Stimulated activated CD8-positive, alpha-beta memory T cell treated with anti-CD3 and anti-CD28 coated beads, Interleukin-2, amount 100 ng/mL, for 1 hour (primary cell): ENCODE results near the gene CYBA.
"Not testable (repeated sequence)": the region's sequence is repeated elsewhere in the genome, so short reads cannot be mapped to it uniquely, and the experiment has no call there.

Experiments used
- DNase-seq, 2 donors: peaks; one replicate each; pipeline ENCODE4 v3.0.0-alpha.2; 2020; ENCODE audit warnings: low read depth in 2 of 2

Gene CYBA

DNA sequence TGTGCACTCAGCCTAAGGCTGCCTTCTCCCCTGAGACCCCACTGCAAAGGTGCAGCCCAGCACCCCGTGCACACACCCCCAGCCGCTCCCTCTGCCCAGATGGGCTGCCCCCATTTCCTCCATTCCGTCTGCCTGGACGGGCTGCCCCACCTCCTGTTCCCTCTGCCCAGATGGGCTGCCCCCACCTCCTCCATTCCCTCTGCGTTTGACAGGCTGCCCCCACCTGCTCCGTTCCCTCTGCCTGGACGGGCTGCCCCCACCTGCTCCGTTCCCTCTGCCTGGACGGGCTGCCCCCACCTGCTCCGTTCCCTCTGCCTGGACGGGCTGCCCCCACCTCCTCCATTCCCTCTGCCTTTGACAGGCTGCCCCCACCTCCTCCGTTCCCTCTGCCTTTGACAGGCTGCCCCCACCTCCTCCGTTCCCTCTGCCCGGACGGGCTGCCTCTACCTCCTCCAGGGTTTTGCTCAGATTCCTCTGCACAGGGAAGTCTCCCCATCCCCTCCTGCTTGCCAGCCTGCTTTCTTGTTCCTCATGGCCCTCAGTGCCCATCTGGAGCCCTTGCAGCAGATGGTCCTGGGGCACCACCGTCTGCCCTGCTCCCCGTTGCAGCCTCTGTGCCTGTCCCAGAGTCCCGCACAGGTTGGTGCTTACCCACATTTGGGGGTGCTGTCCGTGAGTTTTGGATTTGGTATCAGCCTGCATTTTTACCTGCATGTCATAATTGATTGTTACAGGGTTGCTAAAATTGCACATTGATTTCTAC is 35.9 kb downstream of the CYBA start:
- no peak for DNase-seq

DNA sequence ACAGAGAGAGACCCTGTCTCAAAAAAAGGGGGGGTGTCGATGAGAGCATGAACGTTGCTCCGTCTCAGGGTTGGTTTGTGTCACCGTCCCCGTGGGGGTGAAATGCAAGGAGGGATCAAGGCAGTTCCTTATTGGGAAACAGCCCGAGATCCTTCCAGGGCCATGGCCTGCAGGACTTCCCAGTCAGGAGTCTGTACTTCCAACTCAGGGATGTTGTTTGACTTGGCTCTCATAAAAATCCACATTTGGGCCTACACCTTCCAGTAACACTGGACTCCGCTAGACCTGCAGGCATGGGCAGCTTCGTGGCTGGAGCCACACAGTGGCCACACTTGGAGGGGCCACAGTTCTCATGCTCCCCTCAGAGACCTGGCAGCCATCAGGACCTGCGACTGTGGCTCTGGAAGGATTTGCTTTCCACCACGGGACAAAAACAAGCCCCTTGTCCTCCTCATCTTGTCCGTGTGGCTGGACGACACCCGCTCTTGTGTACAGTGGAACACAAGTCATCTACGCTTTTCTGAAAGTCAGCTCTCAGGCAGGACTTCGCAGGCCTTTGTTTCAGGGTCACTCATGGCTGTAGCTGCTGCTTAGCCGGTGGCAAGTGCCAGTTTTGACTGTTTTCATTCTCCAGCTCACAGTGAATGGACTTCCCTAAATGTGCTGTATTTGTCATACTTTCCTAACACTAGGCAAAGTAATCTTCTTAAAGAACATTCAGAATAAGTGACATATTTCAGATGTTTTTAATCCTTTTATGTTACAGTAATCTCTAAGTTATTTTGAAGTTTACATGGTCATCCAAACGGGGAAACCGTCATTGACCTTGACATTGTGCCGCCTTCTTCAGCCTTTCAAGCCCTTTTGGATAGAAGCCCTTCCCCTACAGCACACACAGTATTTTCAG is 36.7 kb downstream of the CYBA start:
- no peak for DNase-seq

DNA sequence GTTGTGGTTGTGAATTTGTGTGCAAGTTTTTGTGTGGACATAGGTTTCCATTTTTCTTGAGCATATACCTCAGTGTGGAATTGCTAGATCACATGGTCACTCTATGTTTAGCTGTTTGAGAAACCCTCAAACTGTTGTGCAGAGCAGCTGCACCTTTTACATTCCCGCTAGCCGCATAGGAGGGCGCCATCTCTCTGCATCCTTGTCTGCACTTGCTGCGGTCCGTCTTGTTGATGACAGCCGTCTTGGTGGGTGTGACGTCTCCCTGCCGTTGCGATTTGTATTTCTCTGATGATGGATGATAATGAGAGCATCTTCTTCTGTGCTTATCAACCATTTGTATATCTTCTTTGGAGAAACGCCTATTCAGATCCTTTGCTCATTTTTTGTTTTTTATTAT is 37.6 kb downstream of the CYBA start:
- DNase-seq = no peak

DNA sequence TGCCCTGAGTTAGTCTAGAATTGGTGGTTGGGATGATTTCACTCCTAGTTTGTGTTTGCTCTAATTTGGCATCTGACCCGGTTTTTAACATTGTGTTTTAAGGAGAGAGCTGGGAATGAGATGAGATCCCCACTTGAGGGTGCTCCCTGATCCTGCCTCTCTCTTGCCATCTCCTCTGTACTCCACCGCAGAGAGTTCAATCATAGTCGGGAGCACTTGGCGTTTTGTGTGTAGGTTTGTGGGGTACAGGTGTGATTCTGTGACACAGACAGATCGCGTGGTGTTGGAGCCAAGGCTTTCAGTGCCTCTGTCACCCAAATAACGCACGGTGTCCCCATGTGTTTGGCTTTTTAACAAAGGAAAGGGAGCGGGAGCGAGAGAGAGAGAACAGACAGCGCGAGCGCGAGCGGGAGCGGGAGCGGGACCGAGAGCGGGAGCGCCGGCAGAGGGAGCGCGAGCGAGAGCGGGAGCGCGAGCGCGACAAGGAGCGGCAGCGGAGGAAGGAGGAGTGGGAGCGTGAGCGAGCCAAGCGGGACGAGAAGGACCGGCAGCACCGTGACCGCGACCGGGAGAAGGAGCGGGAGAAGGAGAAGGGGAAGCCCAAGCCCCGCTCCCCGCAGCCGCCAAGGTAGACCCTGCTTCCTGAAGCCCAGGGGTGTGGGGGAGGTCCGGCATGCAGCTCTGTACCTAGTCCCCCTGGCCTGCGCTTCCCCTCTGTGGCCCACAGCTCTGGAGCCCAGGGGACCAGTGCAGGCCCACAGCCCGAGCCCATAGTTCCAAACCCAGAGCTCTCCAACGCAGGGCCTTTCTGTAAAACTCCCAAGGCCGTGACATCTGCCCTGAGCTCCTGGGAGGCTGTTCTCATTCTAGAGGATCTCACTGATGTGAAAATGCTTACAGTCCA is 39.7 kb downstream of the CYBA start:
- DNase-seq = no peak

DNA sequence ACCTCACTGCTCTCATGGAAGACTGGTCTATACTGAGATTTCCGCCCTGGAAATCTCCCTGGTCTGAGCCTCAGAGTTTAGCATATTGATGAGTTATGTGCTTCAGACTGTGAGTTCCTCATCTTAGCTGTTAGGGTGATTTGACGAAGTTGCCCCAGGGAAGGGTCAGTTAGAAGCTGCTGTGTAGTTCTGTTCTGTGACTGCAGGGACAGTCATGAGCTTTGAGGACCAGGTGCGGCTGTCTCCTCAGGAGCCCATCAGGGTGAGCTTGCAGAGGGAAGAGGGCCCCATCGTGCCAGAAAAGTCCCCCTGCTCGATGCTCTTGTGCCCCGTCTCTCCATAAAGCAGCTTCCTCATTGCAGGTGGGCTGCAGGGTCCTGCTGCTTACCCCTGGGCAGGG is 40.8 kb downstream of the CYBA start:
- DNase-seq = no peak

DNA sequence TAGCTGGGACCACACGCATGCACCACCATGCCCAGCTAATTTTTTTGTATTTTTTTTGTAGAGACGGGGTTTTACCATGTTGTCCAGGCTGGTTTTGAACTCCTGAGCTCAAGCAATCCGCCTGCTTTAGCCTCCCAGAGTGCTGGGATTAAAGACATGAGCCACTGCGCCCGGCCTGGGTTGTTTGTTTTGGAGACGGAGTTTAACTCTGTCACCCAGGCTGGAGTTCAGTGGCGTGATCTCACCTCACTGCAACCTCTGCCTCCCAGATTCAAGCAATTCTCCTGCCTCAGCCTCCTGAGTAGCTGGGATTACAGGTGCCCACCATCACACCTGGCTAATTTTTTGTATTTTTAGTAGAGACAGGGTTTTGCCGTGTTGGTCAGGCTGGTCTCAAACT is 41.4 kb downstream of the CYBA start:
- DNase-seq = not testable (repeated sequence)

DNA sequence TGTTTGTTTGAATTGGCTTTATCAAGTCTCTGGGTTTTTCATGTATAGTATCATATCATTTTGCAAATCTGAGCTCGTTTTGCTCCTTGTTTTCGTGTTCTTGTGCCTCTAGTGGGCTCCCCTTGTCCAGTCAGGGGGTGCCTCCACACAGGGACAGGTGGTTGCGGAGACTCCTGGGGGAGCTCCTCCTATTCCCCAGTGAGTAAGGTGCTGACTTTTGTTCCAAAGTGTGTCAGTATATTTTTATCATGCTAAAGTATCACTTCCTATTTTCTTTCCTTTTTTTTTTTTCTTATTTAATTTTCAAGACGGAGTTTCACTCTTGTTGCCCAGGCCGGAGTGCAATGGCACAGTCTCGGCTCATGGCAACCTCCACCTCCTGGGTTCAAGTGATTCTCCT is 42.8 kb downstream of the CYBA start:
- DNase-seq = no peak

DNA sequence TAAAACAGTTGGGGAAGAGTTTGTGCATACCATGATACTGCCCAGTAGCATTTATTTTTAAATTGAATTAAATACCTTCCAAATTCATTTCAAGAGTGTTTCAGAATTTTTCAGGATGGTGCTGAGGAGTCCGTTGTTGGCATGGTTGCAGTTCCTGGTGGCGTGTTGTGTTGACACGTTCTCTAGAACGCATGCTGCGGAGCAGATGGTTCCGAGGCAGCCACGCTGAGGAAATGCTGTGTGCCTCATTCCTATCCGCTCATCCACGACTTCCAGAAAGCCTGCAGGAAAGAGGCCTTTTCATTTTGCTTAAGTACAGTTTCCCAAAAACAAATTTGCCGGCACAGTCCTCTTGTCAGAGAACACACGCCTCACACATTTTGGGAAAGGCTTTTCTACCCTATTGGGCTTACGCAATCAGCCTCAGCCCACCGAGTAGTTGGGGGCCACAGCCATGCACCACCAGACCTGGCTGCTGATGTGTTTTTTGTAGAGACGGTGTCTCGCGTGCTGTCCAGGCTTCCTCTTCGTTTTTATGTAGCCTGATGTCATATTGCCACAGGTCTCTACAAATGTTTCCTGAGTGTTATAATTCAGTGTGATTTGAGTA is 44.6 kb downstream of the CYBA start:
- no peak for DNase-seq

DNA sequence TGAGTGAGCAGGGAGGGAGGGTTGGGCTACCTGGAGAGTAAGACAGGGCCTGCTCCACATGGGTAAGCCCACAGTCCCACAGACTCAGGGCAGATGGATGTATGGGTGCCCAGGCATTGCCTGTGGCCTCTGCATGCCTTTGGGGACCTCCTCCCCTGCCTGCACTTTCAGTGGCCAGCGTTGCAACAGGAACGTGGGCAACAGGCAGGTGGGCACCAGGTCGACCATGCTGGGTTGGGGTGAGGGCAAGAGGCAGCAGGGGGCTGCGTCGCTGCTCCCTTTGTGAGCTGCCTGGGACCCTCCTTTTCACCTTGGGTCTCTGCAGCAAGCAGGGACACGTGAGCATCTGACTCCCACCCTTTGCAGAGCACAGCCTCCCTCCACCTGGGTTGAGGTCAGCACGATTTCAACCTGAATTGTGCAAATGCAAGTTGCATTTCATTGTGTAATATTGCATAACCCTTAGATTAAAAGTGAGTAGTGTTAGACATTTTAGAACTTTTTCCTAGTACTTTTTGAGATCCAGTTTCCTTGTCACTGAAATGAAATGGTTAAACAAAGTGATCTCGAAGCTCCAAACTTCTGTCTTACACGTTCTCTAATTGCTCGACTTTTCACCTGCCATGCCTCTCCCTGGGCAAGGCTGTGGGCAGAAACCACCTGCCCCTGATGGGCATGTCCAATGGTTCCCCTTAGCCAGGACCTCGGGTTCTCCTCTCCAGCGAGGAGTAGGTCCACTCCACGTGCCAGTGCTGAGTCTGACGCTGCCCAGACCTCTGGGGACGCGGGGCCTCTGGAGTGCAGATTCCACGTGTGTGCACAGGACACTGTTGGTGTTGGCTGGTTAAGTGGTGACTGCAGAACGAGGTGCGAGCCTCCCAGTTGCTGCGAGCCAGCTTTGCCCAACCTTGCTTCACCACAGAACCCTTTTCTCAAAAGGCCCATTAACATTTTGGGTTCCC is 45.4 kb downstream of the CYBA start:
- DNase-seq = no peak

DNA sequence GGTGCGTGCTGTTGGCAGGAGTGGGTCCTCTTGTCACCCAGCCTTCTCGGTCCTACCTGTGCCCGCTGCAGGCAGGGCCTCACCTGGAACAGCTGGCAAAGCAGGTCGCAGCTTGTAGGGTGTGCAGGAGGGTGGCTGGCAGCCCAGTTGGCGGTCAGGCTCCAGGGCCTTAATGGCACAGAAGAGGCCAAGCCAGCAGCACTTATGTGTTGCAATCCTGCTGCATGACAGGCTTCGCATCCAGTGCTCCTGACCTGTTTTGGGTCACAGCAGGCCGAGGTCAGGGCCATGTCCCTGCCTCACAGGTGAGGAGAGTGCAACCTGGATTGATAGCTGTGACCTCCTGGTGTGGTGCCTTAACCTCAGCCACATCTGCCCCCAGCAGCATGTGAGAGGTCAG is 48.8 kb downstream of the CYBA start:
- DNase-seq = no peak

DNA sequence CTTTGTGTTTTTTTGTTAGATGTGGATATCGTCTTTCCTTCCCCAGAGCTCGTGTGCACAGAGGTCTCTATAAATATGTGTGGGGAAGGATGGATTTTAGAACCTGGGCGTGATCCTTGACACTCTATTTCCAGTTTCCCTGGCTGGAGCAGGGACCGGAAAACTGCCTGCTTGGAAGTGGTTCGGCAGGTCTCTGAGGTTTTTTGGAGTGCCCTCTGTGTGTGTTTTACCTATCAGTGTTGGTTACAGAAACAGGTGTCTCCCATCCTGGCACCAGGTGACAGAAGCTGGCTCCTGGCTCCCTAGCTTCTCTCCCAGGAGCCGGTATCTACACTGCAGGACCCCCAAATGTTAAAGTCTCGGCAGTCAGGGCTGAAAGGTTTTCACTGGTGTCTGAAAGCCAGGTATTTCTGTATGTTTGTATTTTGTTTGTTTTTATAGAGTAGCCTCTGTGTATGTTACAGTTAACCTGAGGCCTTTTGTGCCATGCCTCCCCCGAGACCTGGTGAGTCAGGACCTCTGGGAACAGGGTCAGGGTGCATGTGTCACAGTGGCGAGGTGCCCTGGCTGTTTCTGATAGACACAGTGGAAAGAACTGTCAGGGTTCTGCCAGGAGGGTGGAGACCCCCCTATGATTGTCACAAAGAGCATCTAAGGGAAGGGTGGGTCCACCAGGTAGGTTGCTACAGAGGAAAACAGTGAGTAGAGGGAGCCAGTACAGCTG is 49.4 kb downstream of the CYBA start:
- no peak for DNase-seq

DNA sequence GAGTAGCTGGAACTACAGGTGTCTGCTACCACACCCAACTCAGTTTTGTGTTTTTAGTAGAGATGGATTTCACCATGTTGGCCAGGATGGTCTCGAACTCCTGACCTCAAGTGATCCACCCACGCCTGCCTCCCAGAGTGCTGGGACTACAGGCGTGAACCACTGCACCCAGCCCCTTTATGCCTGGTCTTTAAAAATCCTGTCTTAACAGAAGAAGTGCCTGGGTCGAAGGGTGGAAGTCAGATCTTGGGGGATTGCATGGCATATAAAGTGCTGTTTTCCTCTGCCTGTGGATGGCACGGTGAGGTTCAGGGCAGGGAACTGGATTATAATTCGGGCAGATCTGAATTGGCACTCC is 50.3 kb downstream of the CYBA start:
- no peak for DNase-seq

DNA sequence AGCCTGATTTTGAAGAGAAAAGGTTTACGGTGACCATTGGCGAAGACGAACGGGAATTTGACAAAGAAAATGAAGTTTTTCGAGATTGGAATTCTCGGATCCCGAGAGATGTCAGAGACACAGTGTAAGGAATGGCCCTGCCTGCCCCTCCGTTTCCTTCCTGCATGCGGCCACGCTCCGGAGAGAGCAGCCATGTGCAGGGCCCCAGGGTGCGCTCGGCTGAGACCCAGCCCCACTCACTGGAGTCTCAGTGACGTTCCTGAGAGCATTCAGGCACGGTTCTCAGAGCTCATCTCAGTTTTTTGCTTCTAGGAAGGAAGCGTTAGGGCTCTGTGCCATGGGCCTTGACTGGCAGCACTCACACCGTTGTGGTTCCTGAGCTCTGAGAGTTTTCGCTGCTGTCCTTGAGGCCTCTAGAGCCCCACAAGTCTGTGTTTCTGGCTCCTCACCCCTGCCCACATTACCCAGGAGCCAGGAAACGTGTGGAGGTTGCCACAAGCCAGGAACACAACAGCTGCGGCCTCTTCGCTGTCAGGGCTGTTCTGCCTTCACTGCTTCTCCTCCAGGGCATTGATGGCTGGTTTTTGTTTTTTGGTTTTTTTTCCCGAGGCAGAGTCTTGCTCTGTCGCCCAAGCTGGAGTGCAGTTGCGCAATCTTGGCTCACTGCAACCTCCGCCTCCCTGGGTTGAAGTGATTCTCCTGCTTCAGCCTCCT is 50.9 kb downstream of the CYBA start:
- DNase-seq = no peak

DNA sequence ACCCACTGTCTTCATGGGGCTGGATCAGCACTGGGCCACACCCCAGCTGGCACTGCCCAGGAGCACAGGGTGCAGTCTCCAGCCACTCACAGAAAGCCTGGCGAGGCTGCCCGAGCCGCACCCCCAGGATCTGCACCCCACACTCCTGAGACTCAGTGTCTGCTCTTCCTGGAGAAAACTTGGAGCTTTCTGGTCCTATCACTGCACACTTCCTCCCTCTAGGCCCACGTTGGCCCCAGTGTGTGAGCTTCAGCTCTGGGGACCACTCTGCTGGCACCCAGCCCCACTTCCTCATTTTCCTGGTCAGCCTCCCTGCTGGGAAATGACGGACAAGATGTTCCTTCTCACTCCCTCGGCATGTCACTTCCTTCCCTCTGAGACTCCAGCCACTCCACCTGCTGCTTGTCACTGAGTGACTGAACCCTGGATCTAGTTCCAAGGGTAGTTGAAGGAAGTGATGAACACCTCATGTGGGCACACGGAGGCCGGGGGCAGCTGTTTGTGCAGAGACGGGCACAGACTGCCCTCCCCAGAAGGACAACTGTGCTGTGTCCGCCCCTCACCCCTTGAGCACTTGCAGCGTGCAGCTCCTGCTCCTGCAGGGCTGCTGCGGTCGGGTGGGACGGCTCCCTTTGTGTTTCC is 51.6 kb downstream of the CYBA start:
- no peak for DNase-seq

DNA sequence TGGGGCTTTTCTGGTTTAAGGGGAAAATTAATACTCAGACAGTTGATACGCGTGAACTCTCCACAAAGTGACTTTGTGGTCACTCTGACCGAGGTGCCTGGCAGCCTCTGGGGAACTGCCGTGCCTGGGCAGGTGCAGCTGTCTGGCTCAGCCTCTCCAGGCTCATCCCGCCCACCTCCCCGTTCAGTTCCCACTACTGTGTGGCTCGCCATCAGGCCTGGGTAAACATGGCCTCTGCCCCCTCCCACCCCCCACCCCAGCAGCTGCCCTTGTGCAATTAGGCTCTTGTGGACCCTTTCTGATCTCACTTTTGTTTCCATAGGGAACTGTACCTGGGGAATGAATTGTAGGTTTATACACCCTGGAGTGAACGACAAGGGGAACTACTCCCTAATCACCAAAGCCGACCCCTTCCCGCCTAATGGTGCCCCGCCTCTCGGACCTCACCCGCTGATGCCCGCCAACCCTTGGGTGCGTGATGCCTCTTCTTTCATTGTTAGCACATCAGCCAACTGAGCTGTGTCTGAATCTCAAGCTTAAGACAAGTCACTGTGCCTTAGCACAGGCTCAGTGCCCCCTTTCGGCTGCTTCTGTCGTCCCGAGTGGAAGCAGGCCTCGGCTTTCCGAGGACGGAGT is 52.9 kb downstream of the CYBA start:
- no peak for DNase-seq

DNA sequence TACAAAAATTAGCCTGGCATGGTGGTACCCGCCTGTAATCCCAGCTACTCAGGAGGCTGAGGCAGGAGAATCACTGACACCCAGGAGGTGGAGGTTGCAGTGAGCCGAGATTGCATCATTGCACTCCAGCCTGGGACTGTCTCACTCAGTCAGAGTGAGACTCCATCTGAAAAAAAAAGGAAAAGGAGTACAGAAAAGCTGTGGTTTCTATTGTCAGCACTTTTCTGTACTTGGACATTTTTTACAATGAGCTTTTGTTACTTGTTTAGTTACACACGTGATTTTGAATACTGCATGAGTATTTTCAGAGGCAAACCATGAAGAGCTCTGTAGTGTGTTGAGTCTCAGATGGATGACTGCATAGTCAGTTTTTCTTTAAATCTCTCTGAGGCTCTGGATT is 54.4 kb downstream of the CYBA start:
- no peak for DNase-seq

DNA sequence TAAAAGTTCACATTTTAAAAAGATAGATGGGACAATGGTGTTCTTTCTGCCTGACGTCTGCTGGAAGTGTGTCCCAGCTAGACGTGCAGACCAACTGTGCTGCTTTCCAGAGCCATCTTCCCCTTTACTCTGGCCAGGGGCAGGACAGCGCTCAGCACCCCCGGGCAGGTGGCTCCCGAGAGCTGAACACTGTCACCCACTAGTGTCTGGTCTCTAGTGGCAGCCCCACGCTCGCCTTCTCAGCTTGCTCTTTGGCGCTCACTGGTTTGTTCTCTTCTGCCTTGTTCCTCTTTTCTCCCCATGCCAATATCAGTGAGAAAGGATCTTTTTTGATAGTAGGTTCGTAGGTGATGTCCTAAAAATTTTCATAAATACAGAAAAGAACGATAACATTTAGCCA is 54.9 kb downstream of the CYBA start:
- DNase-seq = no peak

DNA sequence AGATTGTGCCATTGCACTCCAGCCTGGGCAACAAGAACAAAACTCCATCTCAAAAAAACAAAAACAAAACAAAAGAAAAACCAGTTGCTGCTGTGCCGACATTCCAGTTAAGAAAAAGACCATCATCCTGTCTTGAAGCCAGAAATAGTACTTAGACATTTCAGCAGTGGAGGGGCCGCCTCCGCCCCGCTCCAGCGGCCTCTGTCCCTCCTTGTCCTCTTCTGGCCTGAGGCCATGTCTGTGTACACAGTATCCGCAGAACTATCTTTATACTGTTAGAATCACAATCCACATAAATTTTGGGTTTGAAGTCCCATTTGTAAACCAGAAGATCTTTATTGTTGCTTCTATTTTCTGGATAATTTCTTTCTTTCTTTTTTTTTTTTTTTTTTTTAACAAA is 55.8 kb downstream of the CYBA start:
- DNase-seq = no peak
